ENCODE data around the gene NEFH. TPM values are rescaled to one million over a fixed set of nuclear protein-coding genes. Genes with fewer than 3 reads are reported as not detected.

Gene NEFH
- total and polyA plus RNA-seq, 2 donors (not counting 3 experiments of a cell fraction or from before 2014, with no cell fraction given): 0.09 to 0.59 TPM

GRCh38 chr22:29482726-29483125 is 2.7 kb downstream of the NEFH start:
- H3K27ac ChIP-seq (ENCODE audit: insufficient read depth, low read depth, low read length): no peak overlapping the region
- H3K9me3 ChIP-seq (replicated peaks; ENCODE audit: control insufficient read depth, insufficient read depth, low read length): no peaks in the 10 kb centered on the region
- no peak overlapping the region for H3K4me2 ChIP-seq (ENCODE audit: insufficient read depth, low read length)
- H3K36me3 ChIP-seq (ENCODE audit: control insufficient read depth in 2 of 2, extremely low read depth in 1 of 2, insufficient read depth in 2 of 2, low read length in 2 of 2): no peaks in the 10 kb centered on the region
- dilution Hi-C loops (cut with MboI; ENCODE audit: extremely low pct_ligation_motif_present, low sequenced_read_pairs): no loop called here
- no peaks in the 10 kb centered on the region for H3K9me1 ChIP-seq (replicated peaks; ENCODE audit: control insufficient read depth, extremely low read depth, insufficient read depth, low read length)
- POLR2A ChIA-PET: no interaction called here
- CTCF ChIA-PET: interaction anchor here (0.8 to 1.4 kb wide), 4 partner anchors 8 to 41 kb away, joined by 3 to 6 read pairs (median 4); no protein-coding TSS in a partner anchor
- peaks cover 39 to 40% of the 10 kb centered on the region in 2 experiments for H3K27me3 ChIP-seq (ENCODE audit: control insufficient read depth in 2 of 2, insufficient read depth in 2 of 2, low read length in 2 of 2)
- FAIRE-seq (no peak), DNase-seq (ENCODE audit: low read depth, low spot score) (no peak)
- intact Hi-C loops (cut with micrococcal nuclease): no loop called here
- no peak for TF ChIP-seq FOS (IDR thresholded peaks at IDR 0.05; ENCODE audit: borderline replicate concordance, insufficient read depth, low read length)
- TF ChIP-seq GATA2 (IDR thresholded peaks at IDR 0.05; ENCODE audit: insufficient read depth, insufficient read length, low read depth, low read length): no peak
- no peak for TF ChIP-seq JUN (IDR thresholded peaks at IDR 0.05; ENCODE audit: borderline replicate concordance, insufficient read depth, insufficient read length, low read depth)
- TF ChIP-seq POLR2AphosphoS5 (IDR thresholded peaks at IDR 0.05; ENCODE audit: insufficient read depth, low read depth, low read length): no peak
- no peak for TF ChIP-seq POLR2A (IDR thresholded peaks at IDR 0.05; ENCODE audit: low read depth, low read length)
- no peak for TF ChIP-seq MYC (IDR thresholded peaks at IDR 0.05; ENCODE audit: low read depth, low read length)
- no peak for TF ChIP-seq CTCF (IDR thresholded peaks at IDR 0.05; ENCODE audit: extremely low read depth in 1 of 2, insufficient read depth in 1 of 2, low read depth in 1 of 2, low read length in 2 of 2)
- H3K4me3 ChIP-seq (replicated peaks in 1 of 3; ENCODE audit: insufficient read depth in 1 of 3, low read depth in 1 of 3, low read length in 3 of 3): no peak overlapping the region
- H2AFZ ChIP-seq (ENCODE audit: low read depth, low read length): no peak overlapping the region
- no peak overlapping the region for H3K9ac ChIP-seq (replicated peaks; ENCODE audit: extremely low read depth, insufficient read depth, low read length)
- no peaks in the 10 kb centered on the region for H3K79me2 ChIP-seq (ENCODE audit: control insufficient read depth, insufficient read depth, low read length)
- H3K4me1 ChIP-seq (ENCODE audit: control insufficient read depth, extremely low read depth, insufficient read depth, low read length): peaks cover 5% of the 10 kb centered on the region
- H4K20me1 ChIP-seq (replicated peaks; ENCODE audit: control insufficient read depth, extremely low read depth, insufficient read depth, low read length): no peaks in the 10 kb centered on the region
- BruUV-seq (replicated peaks): no TSS peak
